ENCODE measurements around the gene ZIK1. TPM values are rescaled to one million over a fixed set of nuclear protein-coding genes. Genes with fewer than 3 reads are reported as not detected.

Gene ZIK1
- total and polyA plus RNA-seq, 9 of the 15 experiments (the other 6 are each of a cell fraction or from before 2014, with no cell fraction given) = 0.03 to 0.42 (median 0.15) TPM; not detected in 1

DNA sequence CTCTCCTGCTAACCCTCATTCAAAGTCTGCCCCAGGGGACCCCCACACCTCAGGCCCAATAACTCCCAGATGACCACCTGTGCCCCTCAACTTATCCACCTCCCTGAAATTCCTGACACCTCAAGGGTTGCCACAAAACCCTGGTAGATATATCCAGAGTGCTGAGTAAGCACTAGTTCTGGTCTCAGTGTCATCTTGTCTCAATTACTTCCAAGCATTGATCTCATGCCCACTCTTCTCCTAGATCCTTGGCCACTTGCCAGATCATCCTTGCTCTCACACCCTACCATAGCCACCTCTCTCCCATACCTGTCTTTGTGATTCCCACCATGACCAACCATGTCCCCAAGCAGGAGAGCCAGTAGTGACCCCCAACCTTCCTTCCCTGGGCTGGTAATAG lies 7.3 kb upstream of the ZIK1 start:
- DNase-seq (ENCODE audit: extremely low read depth in 1 of 4, low spot score in 3 of 4) (no peak), FAIRE-seq (no peak), ATAC-seq (no peak)
- Histone ChIP-seq H2AFZ (ENCODE audit: low read depth, low read length) (no peak overlapping the region), H3K4me3 (no peak overlapping the region), H3K36me3 (ENCODE audit: control insufficient read depth, insufficient read depth, low read length) (0 out of 3 replicates have a peak, but pooled peaks cover 3% of the 10 kb centered on the region), H4K20me1 (replicated peaks; ENCODE audit: control insufficient read depth, insufficient read depth, low read length) (no peaks in the 10 kb centered on the region), H3K27me3 (ENCODE audit: control insufficient read depth in 2 of 2, insufficient read depth in 2 of 2, low read length in 2 of 2) (no peaks in the 10 kb centered on the region), H3K79me2 (ENCODE audit: control insufficient read depth, insufficient read depth, low read length) (no peaks in the 10 kb centered on the region), H3K9me3 (replicated peaks; ENCODE audit: control insufficient read depth, insufficient read depth, low read depth, low read length) (peaks cover 12% of the 10 kb centered on the region), H3K4me1 (replicated peaks in 1 of 2; ENCODE audit: control insufficient read depth in 2 of 2, insufficient read depth in 2 of 2, low read length in 2 of 2) (peaks cover 0 to 5% of the 10 kb centered on the region in 2 experiments; a peak in 1 of 5 replicates), H3K4me2 (ENCODE audit: insufficient read depth, low read length) (no peak overlapping the region), H3K27ac (ENCODE audit: extremely low read depth, low read depth, low read length) (no peak overlapping the region), H3K9ac (ENCODE audit: insufficient read depth in 1 of 2, low read depth in 2 of 2, low read length in 2 of 2) (no peak overlapping the region), H3K9me1 (ENCODE audit: control insufficient read depth, insufficient read depth, low read length) (no peaks in the 10 kb centered on the region)
- peak; percentile 28; the same call in 1 of the 2 replicates for TF ChIP-seq NFIX (CRISPR knock-in tag; IDR thresholded peaks at IDR 0.05; ENCODE audit: low read depth)
- TF ChIP-seq XRCC5 (IDR thresholded peaks at IDR 0.05; ENCODE audit: low read depth, low read length) = no peak
- TF ChIP-seq NFIC (IDR thresholded peaks at IDR 0.05) = peak; percentile 72
- no peak for TF ChIP-seq NR2C2 (CRISPR knock-in tag; IDR thresholded peaks at IDR 0.05)
- TF ChIP-seq NR2C2 (tag; IDR thresholded peaks at IDR 0.05) = no peak
- no peak for TF ChIP-seq ZNF449 (CRISPR knock-in tag; IDR thresholded peaks at IDR 0.05)
- 0 out of 2 replicates have a peak, but pooled peaks have one; percentile 17 for TF ChIP-seq MAFK (IDR thresholded peaks at IDR 0.05; ENCODE audit: low read length)
- no peak for TF ChIP-seq JUN (IDR thresholded peaks at IDR 0.05; ENCODE audit: borderline replicate concordance, low read depth, low read length)
- TF ChIP-seq JUN (CRISPR knock-in tag; IDR thresholded peaks at IDR 0.05; ENCODE audit: borderline replicate concordance) = no peak
- TF ChIP-seq MXI1 (IDR thresholded peaks at IDR 0.05; ENCODE audit: low read depth, low read length) = no peak
- no peak for TF ChIP-seq HDAC6 (IDR thresholded peaks at IDR 0.05; ENCODE audit: low read depth, low read length)
- TF ChIP-seq, protein P1, sequence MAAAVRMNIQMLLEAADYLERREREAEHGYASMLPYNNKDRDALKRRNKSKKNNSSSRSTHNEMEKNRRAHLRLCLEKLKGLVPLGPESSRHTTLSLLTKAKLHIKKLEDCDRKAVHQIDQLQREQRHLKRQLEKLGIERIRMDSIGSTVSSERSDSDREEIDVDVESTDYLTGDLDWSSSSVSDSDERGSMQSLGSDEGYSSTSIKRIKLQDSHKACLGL (CRISPR knock-in tag; IDR thresholded peaks at IDR 0.05; ENCODE audit: borderline replicate concordance, poor library complexity, severe bottlenecking) = no peak
- TF ChIP-seq ZNF316 (IDR thresholded peaks at IDR 0.05) = peak; percentile 52
- TF ChIP-seq YY1 (IDR thresholded peaks at IDR 0.05; ENCODE audit: borderline replicate concordance in 1 of 3, control insufficient read depth in 1 of 3, extremely low read depth in 1 of 3, insufficient read depth in 3 of 3, insufficient read length in 1 of 3, insufficient replicate concordance in 2 of 3, low read depth in 1 of 3, low read length in 2 of 3) = no peak
- no peak for TF ChIP-seq PTTG1 (tag; IDR thresholded peaks at IDR 0.05; ENCODE audit: low read depth)
- TF ChIP-seq FOSL1 (tag; conservative IDR thresholded peaks at IDR 0.05) = no peak
- BruUV-seq (replicated peaks) = no TSS peak
- ChIA-PET CTCF (ENCODE audit: low intra/inter-chr PET ratio) (no interaction called here), POLR2A (no interaction called here)
- intact Hi-C loops (cut with micrococcal nuclease) = no loop called here
- in situ Hi-C loops (cut with MboI) = no loop called here

All from K562 (cell line).